ENCODE data around the gene VWA8.
"Not testable (repeated sequence)": the region's sequence is repeated elsewhere in the genome, so short reads cannot be mapped to it uniquely, and the experiment has no call there.

Gene VWA8

GRCh38 chr13:41851351-41851750 lies 109.6 kb downstream of the VWA8 start:
- H3K27ac ChIP-seq (ENCODE audit: insufficient read depth in 1 of 2, low read depth in 1 of 2, low read length in 2 of 2, poor library complexity in 1 of 2, severe bottlenecking in 2 of 2): no peak overlapping the region
- ChIA-PET CTCF (no interaction called here), POLR2A (no interaction called here)
- peaks cover 0 to 5% (median 3%) of the 10 kb centered on the region in 5 experiments for H3K9me3 ChIP-seq (ENCODE audit: control extremely low read depth in 1 of 5, control insufficient read depth in 4 of 5, insufficient read depth in 2 of 5, low read depth in 1 of 5, low read length in 4 of 5)
- no peak overlapping the region for H3K4me3 ChIP-seq (ENCODE audit: control insufficient read depth in 1 of 7, extremely low read depth in 1 of 7, insufficient read depth in 4 of 7, low read depth in 2 of 7, low read length in 6 of 7)
- H3K36me3 ChIP-seq (ENCODE audit: control insufficient read depth in 4 of 4, insufficient read depth in 4 of 4, low read length in 3 of 4): peaks cover 0 to 14% (median 3%) of the 10 kb centered on the region in 4 experiments
- no peaks in the 10 kb centered on the region for H3K27me3 ChIP-seq (replicated peaks in 2 of 5; ENCODE audit: control insufficient read depth in 4 of 5, insufficient read depth in 5 of 5, low read length in 4 of 5)
- no peaks in the 10 kb centered on the region for H3K4me1 ChIP-seq (ENCODE audit: control extremely low read depth in 1 of 4, control insufficient read depth in 4 of 4, insufficient read depth in 4 of 4, low read length in 3 of 4)
- DNase-seq: no peak
- no CpG with 5 or more reads among the region's 3 CpGs for WGBS (ENCODE audit: insufficient coverage)

- CTCF ChIA-PET: no interaction called here
Measured at GRCh38 chr13:41848435-41849255, 112.3 kb downstream of the VWA8 start.

GRCh38 chr13:41847216-41847615 lies 113.7 kb downstream of the VWA8 start:
- H3K27ac ChIP-seq (ENCODE audit: insufficient read depth in 1 of 2, low read depth in 1 of 2, low read length in 2 of 2, poor library complexity in 1 of 2, severe bottlenecking in 2 of 2): no peak overlapping the region
- 100% methylated on average over 3 of the region's 3 CpGs for WGBS (ENCODE audit: insufficient coverage)
- no peaks in the 10 kb centered on the region for H3K27me3 ChIP-seq (replicated peaks in 2 of 5; ENCODE audit: control insufficient read depth in 4 of 5, insufficient read depth in 5 of 5, low read length in 4 of 5)
- H3K36me3 ChIP-seq (ENCODE audit: control insufficient read depth in 4 of 4, insufficient read depth in 4 of 4, low read length in 3 of 4): peaks cover 0 to 9% (median 0%) of the 10 kb centered on the region in 4 experiments
- no peaks in the 10 kb centered on the region for H3K9me3 ChIP-seq (ENCODE audit: control extremely low read depth in 1 of 5, control insufficient read depth in 4 of 5, insufficient read depth in 2 of 5, low read depth in 1 of 5, low read length in 4 of 5)
- CTCF ChIA-PET: no interaction called here
- H3K4me1 ChIP-seq (ENCODE audit: control extremely low read depth in 1 of 4, control insufficient read depth in 4 of 4, insufficient read depth in 4 of 4, low read length in 3 of 4): peaks cover 3 to 10% (median 5%) of the 10 kb centered on the region in 4 experiments
- no peak for DNase-seq
- POLR2A ChIA-PET: no interaction called here
- no peak overlapping the region for H3K4me3 ChIP-seq (ENCODE audit: control insufficient read depth in 1 of 7, extremely low read depth in 1 of 7, insufficient read depth in 4 of 7, low read depth in 2 of 7, low read length in 6 of 7)

More at GRCh38 chr13:41848435-41849255, 112.3 kb downstream of the VWA8 start:
- no peak for DNase-seq
- H3K27ac ChIP-seq (ENCODE audit: insufficient read depth in 1 of 2, low read depth in 1 of 2, low read length in 2 of 2, poor library complexity in 1 of 2, severe bottlenecking in 2 of 2): no peak overlapping the region
- 100% methylated on average over 1 of the region's 2 CpGs for WGBS (ENCODE audit: insufficient coverage)
- no peaks in the 10 kb centered on the region for H3K4me1 ChIP-seq (ENCODE audit: control extremely low read depth in 1 of 4, control insufficient read depth in 4 of 4, insufficient read depth in 4 of 4, low read length in 3 of 4)
- no peaks in the 10 kb centered on the region for H3K27me3 ChIP-seq (replicated peaks in 2 of 5; ENCODE audit: control insufficient read depth in 4 of 5, insufficient read depth in 5 of 5, low read length in 4 of 5)
- peaks cover 0 to 5% (median 3%) of the 10 kb centered on the region in 5 experiments for H3K9me3 ChIP-seq (ENCODE audit: control extremely low read depth in 1 of 5, control insufficient read depth in 4 of 5, insufficient read depth in 2 of 5, low read depth in 1 of 5, low read length in 4 of 5)
- peaks cover 0 to 15% (median under 1%) of the 10 kb centered on the region in 4 experiments for H3K36me3 ChIP-seq (ENCODE audit: control insufficient read depth in 4 of 4, insufficient read depth in 4 of 4, low read length in 3 of 4)
- H3K4me3 ChIP-seq (ENCODE audit: control insufficient read depth in 1 of 7, extremely low read depth in 1 of 7, insufficient read depth in 4 of 7, low read depth in 2 of 7, low read length in 6 of 7): no peak overlapping the region
- POLR2A ChIA-PET: no interaction called here

DNA sequence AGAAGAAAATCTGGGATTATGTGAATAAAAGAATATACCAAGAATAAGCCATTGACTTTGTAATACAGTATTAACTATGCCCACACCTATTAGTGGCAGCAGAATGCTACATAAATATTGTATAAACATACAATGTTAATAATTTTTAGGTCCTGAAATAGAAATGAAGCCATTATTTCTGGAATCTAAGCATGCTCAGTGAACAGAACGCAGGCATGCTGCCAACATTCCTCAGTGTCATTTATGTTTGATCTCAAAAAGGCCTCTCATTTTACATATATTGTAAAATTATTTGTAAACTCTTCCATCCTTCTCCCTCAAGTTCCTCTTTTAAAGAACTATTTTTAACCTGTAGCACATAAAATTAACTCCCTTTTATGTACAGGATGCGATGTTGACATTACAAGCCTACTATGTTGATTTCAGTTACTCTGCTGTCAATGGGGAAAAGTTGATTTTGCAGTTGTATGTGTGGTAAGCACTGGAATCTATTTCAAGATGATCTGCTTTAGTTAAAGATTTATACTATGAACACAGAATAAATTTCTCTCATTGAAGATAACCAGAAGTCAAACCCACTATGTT lies 118.8 kb downstream of the VWA8 start:
- peak overlapping the region; percentile 9 to 34 for H3K27ac ChIP-seq (ENCODE audit: insufficient read depth in 1 of 2, low read depth in 1 of 2, low read length in 2 of 2, poor library complexity in 1 of 2, severe bottlenecking in 2 of 2)
- peaks cover 0 to 6% (median 0%) of the 10 kb centered on the region in 4 experiments for H3K36me3 ChIP-seq (ENCODE audit: control insufficient read depth in 4 of 4, insufficient read depth in 4 of 4, low read length in 3 of 4)
- CTCF ChIA-PET: no interaction called here
- H3K4me1 ChIP-seq (ENCODE audit: control extremely low read depth in 1 of 4, control insufficient read depth in 4 of 4, insufficient read depth in 4 of 4, low read length in 3 of 4): peaks cover 12 to 25% (median 15%) of the 10 kb centered on the region in 4 experiments
- H3K27me3 ChIP-seq (replicated peaks in 2 of 5; ENCODE audit: control insufficient read depth in 4 of 5, insufficient read depth in 5 of 5, low read length in 4 of 5): no peaks in the 10 kb centered on the region
- peak in 2 of 3 donors; percentile 53 to 65 for DNase-seq
- POLR2A ChIA-PET: no interaction called here
- no CpG with 5 or more reads among the region's 2 CpGs for WGBS (ENCODE audit: insufficient coverage)
- H3K9me3 ChIP-seq (ENCODE audit: control extremely low read depth in 1 of 5, control insufficient read depth in 4 of 5, insufficient read depth in 2 of 5, low read depth in 1 of 5, low read length in 4 of 5): no peaks in the 10 kb centered on the region
- H3K4me3 ChIP-seq (ENCODE audit: control insufficient read depth in 1 of 7, extremely low read depth in 1 of 7, insufficient read depth in 4 of 7, low read depth in 2 of 7, low read length in 6 of 7): peak overlapping the region in 1 of 7 experiments; percentile 38

- H3K27me3 ChIP-seq (replicated peaks in 2 of 5; ENCODE audit: control insufficient read depth in 4 of 5, insufficient read depth in 5 of 5, low read length in 4 of 5): no peaks in the 10 kb centered on the region
- ChIA-PET POLR2A (no interaction called here), CTCF (no interaction called here)
- peak overlapping the region in 1 of 2 experiments; percentile 18 for H3K27ac ChIP-seq (ENCODE audit: insufficient read depth in 1 of 2, low read depth in 1 of 2, low read length in 2 of 2, poor library complexity in 1 of 2, severe bottlenecking in 2 of 2)
- H3K4me3 ChIP-seq (ENCODE audit: control insufficient read depth in 1 of 7, extremely low read depth in 1 of 7, insufficient read depth in 4 of 7, low read depth in 2 of 7, low read length in 6 of 7): peak overlapping the region in 1 of 7 experiments; percentile 5
- H3K9me3 ChIP-seq (ENCODE audit: control extremely low read depth in 1 of 5, control insufficient read depth in 4 of 5, insufficient read depth in 2 of 5, low read depth in 1 of 5, low read length in 4 of 5): peaks cover 0 to 4% (median 0%) of the 10 kb centered on the region in 5 experiments
- peaks cover 10 to 23% (median 15%) of the 10 kb centered on the region in 4 experiments for H3K4me1 ChIP-seq (ENCODE audit: control extremely low read depth in 1 of 4, control insufficient read depth in 4 of 4, insufficient read depth in 4 of 4, low read length in 3 of 4)
- DNase-seq: peak; percentile 7 to 64 (median 53)
- 0% methylated on average over 1 of the region's 2 CpGs for WGBS (ENCODE audit: insufficient coverage)
- peaks cover 2 to 7% (median 6%) of the 10 kb centered on the region in 4 experiments for H3K36me3 ChIP-seq (ENCODE audit: control insufficient read depth in 4 of 4, insufficient read depth in 4 of 4, low read length in 3 of 4)
Measured at GRCh38 chr13:41837629-41838028, 123.3 kb downstream of the VWA8 start.

- no peak overlapping the region for H3K27ac ChIP-seq (ENCODE audit: insufficient read depth in 1 of 2, low read depth in 1 of 2, low read length in 2 of 2, poor library complexity in 1 of 2, severe bottlenecking in 2 of 2)
- ChIA-PET CTCF (interaction anchor here (1.6 kb wide), 1 partner anchor 10 kb away, joined by 3 read pairs; no protein-coding TSS in a partner anchor), POLR2A (no interaction called here)
- no peaks in the 10 kb centered on the region for H3K27me3 ChIP-seq (replicated peaks in 2 of 5; ENCODE audit: control insufficient read depth in 4 of 5, insufficient read depth in 5 of 5, low read length in 4 of 5)
- no CpG with 5 or more reads among the region's 2 CpGs for WGBS (ENCODE audit: insufficient coverage)
- H3K36me3 ChIP-seq (ENCODE audit: control insufficient read depth in 4 of 4, insufficient read depth in 4 of 4, low read length in 3 of 4): peaks cover 2 to 11% (median 8%) of the 10 kb centered on the region in 4 experiments
- H3K4me3 ChIP-seq (ENCODE audit: control insufficient read depth in 1 of 7, extremely low read depth in 1 of 7, insufficient read depth in 4 of 7, low read depth in 2 of 7, low read length in 6 of 7): no peak overlapping the region
- peaks cover 5 to 14% (median 8%) of the 10 kb centered on the region in 4 experiments for H3K4me1 ChIP-seq (ENCODE audit: control extremely low read depth in 1 of 4, control insufficient read depth in 4 of 4, insufficient read depth in 4 of 4, low read length in 3 of 4)
- H3K9me3 ChIP-seq (ENCODE audit: control extremely low read depth in 1 of 5, control insufficient read depth in 4 of 5, insufficient read depth in 2 of 5, low read depth in 1 of 5, low read length in 4 of 5): peaks cover 0 to 4% (median 0%) of the 10 kb centered on the region in 5 experiments
- DNase-seq: no peak
Measured at GRCh38 chr13:41835871-41836270, 125.0 kb downstream of the VWA8 start.

GRCh38 chr13:41834697-41835096 lies 126.2 kb downstream of the VWA8 start:
- POLR2A ChIA-PET; H3K9me3 ChIP-seq (ENCODE audit: control extremely low read depth in 1 of 5, control insufficient read depth in 4 of 5, insufficient read depth in 2 of 5, low read depth in 1 of 5, low read length in 4 of 5); H3K27ac ChIP-seq (ENCODE audit: insufficient read depth in 1 of 2, low read depth in 1 of 2, low read length in 2 of 2, poor library complexity in 1 of 2, severe bottlenecking in 2 of 2); H3K4me3 ChIP-seq (ENCODE audit: control insufficient read depth in 1 of 7, extremely low read depth in 1 of 7, insufficient read depth in 4 of 7, low read depth in 2 of 7, low read length in 6 of 7); CTCF ChIA-PET; H3K27me3 ChIP-seq (replicated peaks in 2 of 5; ENCODE audit: control insufficient read depth in 4 of 5, insufficient read depth in 5 of 5, low read length in 4 of 5); DNase-seq: not testable (repeated sequence)
- H3K36me3 ChIP-seq (ENCODE audit: control insufficient read depth in 4 of 4, insufficient read depth in 4 of 4, low read length in 3 of 4): peaks cover 2 to 11% (median 8%) of the 10 kb centered on the region in 4 experiments
- H3K4me1 ChIP-seq (ENCODE audit: control extremely low read depth in 1 of 4, control insufficient read depth in 4 of 4, insufficient read depth in 4 of 4, low read length in 3 of 4): peaks cover 5 to 14% (median 8%) of the 10 kb centered on the region in 4 experiments
- 100% methylated on average over 1 of the region's 3 CpGs for WGBS (ENCODE audit: insufficient coverage)

Data from common myeloid progenitor, CD34-positive (primary cell).